ENCODE measurements around the gene PRSS50. TPM values are rescaled to one million over a fixed set of nuclear protein-coding genes. Genes with fewer than 3 reads are reported as not detected.

PRSS50 gene
- polyA plus RNA-seq, 1 of the 3 experiments (the other 2 are of a cell fraction), result not detected

GRCh38 chr3:46714728-46715506 is 2.8 kb downstream of the PRSS50 start (continued):
- TF ChIP-seq MEF2A (IDR thresholded peaks at IDR 0.05; ENCODE audit: borderline replicate concordance, low read depth) (no peak), TEAD4 (IDR thresholded peaks at IDR 0.05; ENCODE audit: borderline replicate concordance, insufficient read depth) (no peak), FOXM1 (IDR thresholded peaks at IDR 0.05; ENCODE audit: low read depth) (no peak), USF2 (IDR thresholded peaks at IDR 0.05; ENCODE audit: borderline replicate concordance, low read depth, low read length) (no peak), RAD21 (IDR thresholded peaks at IDR 0.05; ENCODE audit: low read length) (no peak)

GRCh38 chr3:46713898-46714552 is 3.6 kb downstream of the PRSS50 start:
- ChIA-PET POLR2A (interaction anchor here (0.8 kb wide), 1 partner anchor 131 kb away, joined by 3 read pairs; no protein-coding TSS in a partner anchor), CTCF (interaction anchor here (1.1 to 3.6 kb wide), 4 partner anchors 8 to 195 kb away, joined by 4 to 20 read pairs (median 8); no protein-coding TSS in a partner anchor)
- no peaks in the 10 kb centered on the region for H3F3A ChIP-seq (replicated peaks; ENCODE audit: insufficient read depth)
- H3K27ac ChIP-seq (ENCODE audit: low read depth in 2 of 2, low read length in 1 of 2), result no peak overlapping the region
- no peaks in the 10 kb centered on the region for H3K9me2 ChIP-seq
- H4K20me1 ChIP-seq (ENCODE audit: insufficient read depth), result no peaks in the 10 kb centered on the region
- H2AFZ ChIP-seq (ENCODE audit: low read depth), result no peak overlapping the region
- no peaks in the 10 kb centered on the region for H3K27me3 ChIP-seq (ENCODE audit: insufficient read depth)
- no peaks in the 10 kb centered on the region for H3K9me3 ChIP-seq
- no peaks in the 10 kb centered on the region for H3K36me3 ChIP-seq (replicated peaks in 1 of 2; ENCODE audit: control insufficient read depth in 1 of 2, insufficient read depth in 2 of 2, low read length in 1 of 2)
- no peaks in the 10 kb centered on the region for H3K79me2 ChIP-seq (ENCODE audit: insufficient read depth)
- H3K4me3 ChIP-seq (ENCODE audit: low read depth in 2 of 2, low read length in 1 of 2), result no peak overlapping the region
- H3K9ac ChIP-seq, result no peak overlapping the region
- H3K4me1 ChIP-seq (ENCODE audit: control insufficient read depth in 1 of 2, insufficient read depth in 2 of 2, low read depth in 1 of 2, low read length in 1 of 2), result no peaks in the 10 kb centered on the region
- DNase-seq, result no peak
- WGBS (ENCODE audit: low lambda C conversion rate), result 17% methylated on average over 3 of the region's 22 CpGs
- TF ChIP-seq IRF3 (IDR thresholded peaks at IDR 0.05; ENCODE audit: low read depth, low read length) (no peak), EZH2phosphoT487 (IDR thresholded peaks at IDR 0.05; ENCODE audit: borderline replicate concordance, low read depth) (no peak), RFX5 (IDR thresholded peaks at IDR 0.05; ENCODE audit: low read length) (no peak), CTCF (IDR thresholded peaks at IDR 0.05) (no peak), ZBTB33 (IDR thresholded peaks at IDR 0.05; ENCODE audit: borderline replicate concordance, low read depth) (no peak), MXI1 (IDR thresholded peaks at IDR 0.05; ENCODE audit: low read depth, low read length) (no peak), ELF1 (IDR thresholded peaks at IDR 0.05) (no peak)
- H3K4me2 ChIP-seq, result no peak overlapping the region
